ENCODE results near the gene CYFIP2. TPM values are rescaled to one million over a fixed set of nuclear protein-coding genes. Genes with fewer than 3 reads are reported as not detected.
A peak's percentile ranks its signal among the peaks of the same experiment; 100 is the strongest.

CYFIP2 gene
- total RNA-seq, 1 experiment from 2014 or later = 45.1 TPM

- BruUV-seq (replicated peaks) = no TSS peak
- RAD21 ChIA-PET (ENCODE audit: low non-redundant PET in 1 of 2, low total read pairs in 2 of 2, uncharacterized antibody in 2 of 2, unreplicated experiment in 2 of 2) = interaction anchor here in 1 of 2 experiments (1.0 kb wide), 1 partner anchor 211 kb away, joined by 3 read pairs; no protein-coding TSS in a partner anchor
These were observed 12.4 kb upstream of the CYFIP2 start for GRCh38 chr5:157253547-157253946.

GRCh38 chr5:157258450-157258849 is 7.5 kb upstream of the CYFIP2 start:
- no peak overlapping the region for H3K4me2 ChIP-seq (ENCODE audit: low read length)
- no peak overlapping the region for H3K27ac ChIP-seq (ENCODE audit: low read depth, low read length)
- RAD21 ChIA-PET (ENCODE audit: low non-redundant PET in 1 of 2, low total read pairs in 2 of 2, uncharacterized antibody in 2 of 2, unreplicated experiment in 2 of 2) = no interaction called here
- H4K20me1 ChIP-seq (ENCODE audit: insufficient read depth) = no peaks in the 10 kb centered on the region
- H3K9ac ChIP-seq (ENCODE audit: low read length) = no peak overlapping the region
- CTCF ChIA-PET = no interaction called here
- 0 out of 2 replicates have a peak, but pooled peaks cover 4% of the 10 kb centered on the region for H3K27me3 ChIP-seq (ENCODE audit: insufficient read depth, low read length)
- no peaks in the 10 kb centered on the region for H3K9me2 ChIP-seq (ENCODE audit: insufficient read depth)
- POLR2A ChIA-PET = no interaction called here
- TF ChIP-seq ZFX (IDR thresholded peaks at IDR 0.05) = no peak
- no peak for TF ChIP-seq CBX3 (IDR thresholded peaks at IDR 0.05; ENCODE audit: low read depth)
- no peak for TF ChIP-seq RAD21 (IDR thresholded peaks at IDR 0.05; ENCODE audit: low read depth)
- TF ChIP-seq, protein P1, sequence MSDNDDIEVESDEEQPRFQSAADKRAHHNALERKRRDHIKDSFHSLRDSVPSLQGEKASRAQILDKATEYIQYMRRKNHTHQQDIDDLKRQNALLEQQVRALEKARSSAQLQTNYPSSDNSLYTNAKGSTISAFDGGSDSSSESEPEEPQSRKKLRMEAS (IDR thresholded peaks at IDR 0.05) = no peak
- no peaks in the 10 kb centered on the region for H3K79me2 ChIP-seq (ENCODE audit: insufficient read depth, low read length)
- H3K36me3 ChIP-seq (ENCODE audit: control insufficient read depth in 1 of 2, insufficient read depth in 2 of 2, low read length in 2 of 2) = no peaks in the 10 kb centered on the region
- no peaks in the 10 kb centered on the region; a peak in 1 of 4 replicates for H3K4me1 ChIP-seq (ENCODE audit: control insufficient read depth in 1 of 2, insufficient read depth in 2 of 2, low read length in 2 of 2)
- no peaks in the 10 kb centered on the region for H3K9me3 ChIP-seq (ENCODE audit: control insufficient read depth in 1 of 2, insufficient read depth in 1 of 2, low read depth in 1 of 2, low read length in 2 of 2)
- ATAC-seq (no peak), DNase-seq (ENCODE audit: low read depth, low spot score) (no peak)
- intact Hi-C loops (cut with micrococcal nuclease) = loop anchor here (10.0 kb wide), 1 partner anchor 486 kb away; the partner anchor contains the start of gene LSM11
- no peak overlapping the region for H2AFZ ChIP-seq (ENCODE audit: low read depth, low read length, poor library complexity, severe bottlenecking)
- no peak overlapping the region for H3K4me3 ChIP-seq (replicated peaks in 1 of 2; ENCODE audit: low read depth in 1 of 2, low read length in 2 of 2)
- BruUV-seq (replicated peaks) = no TSS peak

More at GRCh38 chr5:157253547-157253946, 12.4 kb upstream of the CYFIP2 start:
- Histone ChIP-seq H4K20me1 (ENCODE audit: insufficient read depth) (no peaks in the 10 kb centered on the region), H3K4me2 (ENCODE audit: low read length) (no peak overlapping the region), H2AFZ (ENCODE audit: low read depth, low read length, poor library complexity, severe bottlenecking) (peak overlapping the region; percentile 50), H3K4me3 (replicated peaks in 1 of 2; ENCODE audit: low read depth in 1 of 2, low read length in 2 of 2) (no peak overlapping the region), H3K27me3 (ENCODE audit: insufficient read depth, low read length) (no peaks in the 10 kb centered on the region), H3K36me3 (ENCODE audit: control insufficient read depth in 1 of 2, insufficient read depth in 2 of 2, low read length in 2 of 2) (no peaks in the 10 kb centered on the region), H3K27ac (ENCODE audit: low read depth, low read length) (no peak overlapping the region), H3K9me2 (ENCODE audit: insufficient read depth) (no peaks in the 10 kb centered on the region), H3K4me1 (ENCODE audit: control insufficient read depth in 1 of 2, insufficient read depth in 2 of 2, low read length in 2 of 2) (no peaks in the 10 kb centered on the region), H3K9ac (ENCODE audit: low read length) (no peak overlapping the region), H3K9me3 (ENCODE audit: control insufficient read depth in 1 of 2, insufficient read depth in 1 of 2, low read depth in 1 of 2, low read length in 2 of 2) (no peaks in the 10 kb centered on the region), H3K79me2 (ENCODE audit: insufficient read depth, low read length) (no peaks in the 10 kb centered on the region)
- ChIA-PET POLR2A (no interaction called here), CTCF (interaction anchor here (1.0 to 2.3 kb wide), 10 partner anchors 9 to 111 kb away, joined by 3 to 14 read pairs (median 4); partner anchors contain the start of genes CYFIP2 and MED7)
- TF ChIP-seq EZH2 (IDR thresholded peaks at IDR 0.05) (no peak), ZFX (IDR thresholded peaks at IDR 0.05) (no peak), RAD21 (IDR thresholded peaks at IDR 0.05; ENCODE audit: low read depth) (peak; percentile 89), CEBPB (IDR thresholded peaks at IDR 0.05; ENCODE audit: low read depth) (peak; percentile 69)
- TF ChIP-seq, protein P2, sequence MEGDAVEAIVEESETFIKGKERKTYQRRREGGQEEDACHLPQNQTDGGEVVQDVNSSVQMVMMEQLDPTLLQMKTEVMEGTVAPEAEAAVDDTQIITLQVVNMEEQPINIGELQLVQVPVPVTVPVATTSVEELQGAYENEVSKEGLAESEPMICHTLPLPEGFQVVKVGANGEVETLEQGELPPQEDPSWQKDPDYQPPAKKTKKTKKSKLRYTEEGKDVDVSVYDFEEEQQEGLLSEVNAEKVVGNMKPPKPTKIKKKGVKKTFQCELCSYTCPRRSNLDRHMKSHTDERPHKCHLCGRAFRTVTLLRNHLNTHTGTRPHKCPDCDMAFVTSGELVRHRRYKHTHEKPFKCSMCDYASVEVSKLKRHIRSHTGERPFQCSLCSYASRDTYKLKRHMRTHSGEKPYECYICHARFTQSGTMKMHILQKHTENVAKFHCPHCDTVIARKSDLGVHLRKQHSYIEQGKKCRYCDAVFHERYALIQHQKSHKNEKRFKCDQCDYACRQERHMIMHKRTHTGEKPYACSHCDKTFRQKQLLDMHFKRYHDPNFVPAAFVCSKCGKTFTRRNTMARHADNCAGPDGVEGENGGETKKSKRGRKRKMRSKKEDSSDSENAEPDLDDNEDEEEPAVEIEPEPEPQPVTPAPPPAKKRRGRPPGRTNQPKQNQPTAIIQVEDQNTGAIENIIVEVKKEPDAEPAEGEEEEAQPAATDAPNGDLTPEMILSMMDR (IDR thresholded peaks at IDR 0.05 in 2 of 3, conservative IDR thresholded peaks at IDR 0.05 in 1 of 3; ENCODE audit: borderline replicate concordance in 1 of 3, insufficient read depth in 1 of 3, low read depth in 2 of 3, low read length in 2 of 3) = peak; percentile 84 to 91 (median 88)
- ATAC-seq (peak; percentile 97), DNase-seq (ENCODE audit: low read depth, low spot score) (peak; percentile 28)
- intact Hi-C loops (cut with micrococcal nuclease) = loop anchor here (1.0 to 10.0 kb wide), 3 partner anchors 59 to 491 kb away; partner anchors contain the start of gene LSM11

Data from HCT116 (cell line).